GM12892 (cell line): ENCODE results near the gene NES.

Experiments used
- POLR2A ChIP-seq: IDR thresholded peaks from 2 replicates; pipeline ENCODE4 v1.6.1; 2011; ENCODE audit warnings: low read depth, low read length, control low read depth
- POLR2AphosphoS5 ChIP-seq: IDR thresholded peaks from 2 replicates; pipeline ENCODE4 v1.6.1; 2011; ENCODE audit warnings: low read depth, low read length, control low read depth
- TAF1 ChIP-seq: IDR thresholded peaks from 2 replicates; pipeline ENCODE4 v1.6.1; 2011; ENCODE audit warnings: low read depth, mild to moderate bottlenecking, control low read depth, low read length, borderline replicate concordance

DNA sequence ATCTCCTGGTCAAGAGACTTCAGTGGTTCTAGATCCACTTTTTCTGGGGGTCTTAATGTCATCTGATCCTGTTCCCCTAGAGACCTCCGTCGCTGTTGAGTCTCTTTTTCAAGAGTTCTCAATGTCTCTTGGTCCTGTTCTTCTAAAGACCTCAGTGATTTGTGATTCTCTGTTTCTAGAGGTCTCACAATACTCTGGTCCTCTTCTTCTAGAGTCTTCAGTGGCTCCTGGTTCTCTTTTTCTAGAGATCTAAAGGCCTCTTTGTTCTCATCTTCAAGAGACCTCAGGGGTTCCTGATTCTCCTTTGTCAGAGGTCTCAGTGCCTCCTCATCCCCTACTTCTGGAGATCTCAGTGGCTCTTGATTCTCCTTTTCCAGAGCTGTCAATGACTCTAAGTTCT, 5.4 kb downstream of the NES start:
- TF ChIP-seq POLR2A (no peak), POLR2AphosphoS5 (no peak), TAF1 (no peak)
